ENCODE data around the gene MTHFS.

MTHFS gene

GRCh38 chr15:79816571-79816970, 80.2 kb downstream of the MTHFS start:
- DNase-seq (ENCODE audit: low spot score): no peak

- DNase-seq (ENCODE audit: low spot score): no peak
These were observed 81.3 kb downstream of the MTHFS start for GRCh38 chr15:79815468-79815867.

GRCh38 chr15:79812541-79812940, 84.3 kb downstream of the MTHFS start:
- DNase-seq (ENCODE audit: low spot score): no peak

GRCh38 chr15:79811406-79812405, 85.1 kb downstream of the MTHFS start:
- DNase-seq (ENCODE audit: low spot score): no peak

GRCh38 chr15:79804838-79805237, 92.0 kb downstream of the MTHFS start:
- no peak for DNase-seq (ENCODE audit: low spot score)

- no peak for DNase-seq (ENCODE audit: low spot score)
These were observed 98.5 kb downstream of the MTHFS start for GRCh38 chr15:79798311-79798710.
